Mesenteric fat pad (tissue), 1 donor: ENCODE results near the gene RPUSD4. TPM values are rescaled to one million over a fixed set of nuclear protein-coding genes. Genes with fewer than 3 reads are reported as not detected.

Experiments used
- DNase-seq: peaks from one replicate; pipeline ENCODE4 v3.0.0-alpha.2; 2020; ENCODE audit warnings: low spot score
- total RNA-seq: library from RNA; stranded (reverse); fragmentation: NEBNext Ultra II Directional; extraction: Animal tissue kit (Norgen Biotek cat#: 25700); gene quantifications from one replicate; pipeline ENCODE4 v1.2.1, GENCODE V29; 2021
- donor health status: DM: yes; HTN: yes; CAD: no.

RPUSD4 gene
- total RNA-seq, 1 donor from 2014 or later = 24.2 TPM

DNA sequence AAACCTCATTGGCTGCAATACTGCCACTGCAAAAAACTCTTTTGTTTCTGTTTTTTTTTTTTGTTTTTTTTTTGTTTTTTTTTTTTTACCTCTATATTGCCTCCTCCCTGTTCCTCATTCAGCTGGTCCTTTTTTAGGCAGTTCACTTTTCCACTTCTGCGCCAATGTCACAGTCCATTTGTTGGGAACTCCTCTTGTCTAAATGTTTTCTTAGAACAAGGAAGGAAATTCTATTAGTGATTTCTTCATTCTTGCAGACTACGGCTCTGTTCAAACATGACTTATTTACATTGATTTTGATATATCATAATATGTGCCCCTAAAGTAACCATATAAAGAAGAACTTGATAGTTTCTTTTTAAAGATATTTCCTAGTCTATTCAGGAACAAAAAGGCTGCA lies 3.0 kb upstream of the RPUSD4 start:
- no peak for DNase-seq

DNA sequence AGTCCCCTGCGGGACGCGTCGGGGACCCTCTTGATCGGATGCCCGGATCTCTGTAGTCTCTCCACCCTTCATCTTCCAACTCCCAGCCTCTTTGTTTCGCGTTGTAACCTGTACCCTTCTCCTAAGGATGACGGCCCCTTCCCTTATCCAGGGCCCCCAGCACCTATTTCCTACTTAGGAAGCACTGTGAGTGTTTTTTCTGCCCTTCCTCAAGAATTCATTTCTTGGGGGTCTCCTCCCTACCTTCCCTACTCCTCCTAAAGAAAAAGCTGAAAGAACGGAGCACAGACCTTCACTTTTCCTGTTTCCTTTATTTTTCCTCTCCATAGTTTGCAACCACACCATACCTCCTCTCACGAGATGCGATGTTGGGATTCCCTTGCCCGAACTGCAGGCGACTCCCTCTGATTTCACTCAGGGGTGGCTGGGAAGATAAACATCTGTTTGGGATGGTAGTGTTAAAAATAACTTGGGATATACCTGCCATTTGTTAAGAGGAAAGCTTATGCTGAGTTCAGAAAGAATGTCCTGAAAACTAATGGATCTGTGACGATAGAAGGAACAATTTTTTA lies 725 bp upstream of the RPUSD4 start:
- DNase-seq = no peak

DNA sequence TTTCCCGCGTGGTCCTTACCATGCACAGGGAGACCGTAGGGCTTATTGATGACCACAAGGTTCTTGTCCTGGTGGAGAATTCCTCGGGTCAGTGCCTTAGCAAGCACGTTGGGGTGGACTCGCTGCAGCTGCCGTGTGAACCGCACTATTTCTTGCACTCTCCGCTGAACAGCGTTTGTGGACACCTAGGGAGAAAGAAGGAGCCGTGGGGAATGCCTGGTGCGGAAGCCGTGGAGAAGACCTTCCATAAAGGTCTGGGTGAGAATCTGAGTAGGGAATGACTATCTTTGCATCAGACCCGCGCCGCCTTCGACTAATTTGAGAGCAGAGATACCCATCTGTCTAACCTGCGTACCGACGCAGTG lies 597 bp downstream of the RPUSD4 start:
- DNase-seq = no peak

DNA sequence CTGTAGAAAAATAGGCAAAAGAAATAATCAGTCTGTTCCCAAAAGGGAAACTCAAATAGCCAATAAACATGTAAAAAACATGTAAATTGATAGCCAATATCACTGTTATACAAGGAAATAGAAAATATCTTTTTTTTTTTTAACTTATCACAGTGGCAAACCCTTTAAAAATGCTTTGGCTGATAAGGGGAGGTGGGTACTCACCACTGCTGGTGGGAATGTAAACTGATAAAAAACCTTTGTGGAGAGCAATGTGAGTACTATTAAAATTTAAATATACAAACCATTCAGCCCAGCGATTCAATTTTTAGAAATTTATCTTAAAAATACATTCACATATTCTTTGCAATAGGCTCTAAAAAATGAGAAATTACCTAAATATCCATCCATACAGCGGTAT lies 3.6 kb downstream of the RPUSD4 start:
- DNase-seq = no peak

DNA sequence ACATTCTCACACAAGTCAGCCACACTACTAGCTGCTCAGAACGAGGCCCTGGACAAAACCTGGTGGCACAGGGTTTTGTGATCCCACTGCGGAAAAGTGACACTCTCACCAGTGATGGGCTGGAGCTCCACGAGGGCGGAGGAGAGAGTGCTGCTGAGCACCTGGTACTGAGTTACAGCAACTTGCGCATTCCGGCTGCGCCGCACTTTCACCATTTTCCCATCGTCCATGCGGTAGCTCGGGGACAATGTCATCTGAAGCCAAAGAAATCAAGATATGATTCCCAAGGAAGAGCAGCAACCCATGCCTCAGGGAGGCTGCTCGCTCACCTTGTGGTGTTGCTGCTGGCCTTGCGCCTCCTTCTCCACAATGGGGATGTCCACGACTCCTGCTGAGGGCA lies 6.1 kb downstream of the RPUSD4 start:
- no peak for DNase-seq

DNA sequence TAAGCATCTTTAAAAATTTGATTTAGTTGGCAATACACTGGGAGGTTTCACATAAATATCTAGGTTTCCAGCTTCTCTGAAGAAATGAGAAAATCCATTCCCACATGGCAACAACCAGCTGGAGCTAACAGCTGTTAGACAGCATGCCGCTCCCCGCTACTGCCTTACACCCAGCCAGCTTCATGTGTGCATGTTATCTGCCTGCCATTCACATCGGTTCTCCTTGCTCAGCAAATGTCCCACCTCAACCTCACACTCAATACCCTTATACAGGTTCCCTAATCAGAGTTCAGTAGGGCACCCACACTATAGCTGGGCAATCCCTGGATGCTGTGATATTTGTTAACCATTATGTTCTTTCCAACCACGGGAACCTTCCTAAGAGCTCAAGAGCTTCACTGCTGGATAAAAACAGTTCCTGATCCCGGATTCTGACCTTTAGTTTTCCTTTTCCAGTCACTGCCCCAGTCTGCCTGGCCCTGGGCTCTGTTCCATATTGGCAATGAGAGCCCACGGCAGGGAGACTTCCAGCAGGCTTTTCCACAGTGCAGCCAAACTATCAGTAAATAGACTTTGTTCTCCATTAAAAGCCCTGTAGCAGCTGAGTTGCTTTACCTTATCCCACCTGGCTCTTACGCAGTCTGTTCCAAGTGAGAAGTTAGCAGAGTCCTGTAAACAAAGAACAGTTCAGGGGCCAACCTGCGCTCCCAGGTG lies 8.6 kb downstream of the RPUSD4 start:
- no peak for DNase-seq

DNA sequence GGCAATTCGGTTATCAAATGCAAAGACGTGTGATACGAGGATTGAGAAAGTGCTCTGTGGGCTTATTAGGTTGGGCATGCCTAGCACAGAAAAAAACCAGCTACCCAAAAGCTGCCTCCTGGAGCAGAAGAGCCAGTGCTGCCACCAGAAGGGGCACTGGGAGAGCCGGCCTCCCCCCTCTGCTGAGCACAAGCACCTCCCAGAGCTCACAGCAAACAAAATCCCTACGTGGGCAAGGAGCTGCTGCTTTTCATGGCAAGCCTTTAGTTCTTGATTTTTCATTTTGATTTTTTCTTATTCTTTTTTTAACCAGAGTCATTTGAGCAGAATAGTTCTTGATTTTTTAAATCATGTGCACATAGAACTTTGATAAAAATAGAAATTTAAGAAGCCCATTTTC lies 12.8 kb downstream of the RPUSD4 start:
- no peak for DNase-seq

DNA sequence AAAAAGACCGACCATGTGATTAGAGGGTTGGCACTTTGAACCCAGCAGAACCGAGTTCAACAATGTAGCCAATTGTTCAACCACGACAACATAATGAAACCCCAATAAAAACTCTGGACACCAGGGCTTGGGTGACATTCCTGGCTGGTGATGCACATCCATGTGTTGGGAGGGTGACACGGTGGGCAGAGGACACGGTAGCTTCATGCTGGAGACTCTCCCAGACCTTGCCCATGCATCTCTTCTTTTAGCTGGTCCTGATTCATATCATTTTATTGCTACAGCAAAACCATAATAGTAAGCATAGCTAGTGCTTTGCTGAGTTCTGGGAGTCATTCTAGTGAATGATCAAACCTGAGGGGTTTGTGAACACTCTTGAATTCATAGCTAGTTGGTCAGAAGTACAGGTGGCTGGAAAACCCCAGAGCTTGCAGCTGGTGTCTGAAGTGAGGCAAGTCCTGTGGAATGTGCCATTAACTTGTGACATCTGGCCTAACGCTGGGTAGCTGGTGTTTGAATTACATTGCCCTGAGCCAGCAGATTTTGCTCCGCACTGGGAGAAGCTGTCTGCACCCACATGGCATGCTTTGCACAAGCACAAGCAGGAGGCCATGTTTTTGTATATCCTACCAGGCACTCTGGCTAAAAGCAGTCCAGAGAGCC lies 14.0 kb downstream of the RPUSD4 start:
- no peak for DNase-seq

DNA sequence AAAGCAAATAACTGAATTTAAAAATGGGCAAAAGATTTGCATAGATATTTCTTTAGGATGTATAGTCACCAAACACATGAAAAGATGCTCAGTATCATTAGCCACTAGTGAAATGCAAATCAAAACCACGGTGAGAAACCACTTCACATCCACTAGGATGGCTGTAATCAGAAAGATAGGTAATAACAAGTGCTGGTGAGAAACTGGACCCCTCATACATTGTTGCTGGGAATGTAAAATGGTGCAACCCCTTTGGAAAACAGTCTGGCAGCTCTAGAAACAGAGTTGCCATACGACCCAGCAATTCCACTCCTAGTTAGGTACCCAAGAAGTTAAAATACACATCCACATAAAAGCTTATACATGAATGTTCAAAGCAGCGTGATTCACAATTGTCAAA lies 16.3 kb downstream of the RPUSD4 start:
- DNase-seq = no peak

DNA sequence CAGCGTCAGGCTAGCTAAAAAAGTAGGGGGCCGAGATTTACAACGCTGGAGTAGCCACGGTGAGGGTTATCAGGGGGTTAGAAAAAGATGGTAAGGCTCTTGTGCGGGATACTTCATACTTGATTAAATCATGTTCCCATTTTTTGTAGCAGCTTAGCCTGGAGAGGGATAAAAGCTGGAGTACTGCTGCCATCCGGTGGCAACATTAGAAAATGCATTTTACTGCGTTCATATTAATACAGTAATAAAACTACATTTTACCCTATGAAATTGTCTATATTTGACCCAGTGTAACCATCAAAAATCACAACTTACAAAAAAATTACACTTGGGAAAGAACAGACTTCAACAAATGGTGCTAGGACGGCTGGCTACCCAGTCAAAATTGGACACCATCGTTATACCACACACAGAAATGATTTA lies 17.3 kb downstream of the RPUSD4 start:
- no peak for DNase-seq

DNA sequence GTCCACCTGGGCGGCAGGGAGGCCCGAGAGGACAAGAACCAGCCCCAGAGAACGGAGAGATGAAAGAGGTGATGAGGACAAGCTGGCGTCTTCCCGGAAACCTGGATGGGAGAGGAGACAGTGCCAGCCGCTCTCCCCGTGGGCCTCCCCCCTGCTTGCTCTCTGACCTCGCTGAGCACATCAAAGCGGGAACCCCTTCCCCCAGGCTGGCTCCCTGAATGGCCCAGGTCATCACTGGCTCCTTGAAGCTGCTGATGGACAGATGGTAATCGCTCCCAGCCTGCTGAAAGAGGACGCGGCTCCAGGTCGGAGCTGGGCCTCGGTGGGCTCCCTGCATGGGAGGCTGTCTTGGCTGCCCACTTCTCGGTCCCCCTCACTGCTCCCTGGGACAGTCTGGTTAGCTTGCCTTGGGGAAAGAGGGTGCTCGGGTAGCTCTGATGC lies 18.4 kb downstream of the RPUSD4 start:
- no peak for DNase-seq

DNA sequence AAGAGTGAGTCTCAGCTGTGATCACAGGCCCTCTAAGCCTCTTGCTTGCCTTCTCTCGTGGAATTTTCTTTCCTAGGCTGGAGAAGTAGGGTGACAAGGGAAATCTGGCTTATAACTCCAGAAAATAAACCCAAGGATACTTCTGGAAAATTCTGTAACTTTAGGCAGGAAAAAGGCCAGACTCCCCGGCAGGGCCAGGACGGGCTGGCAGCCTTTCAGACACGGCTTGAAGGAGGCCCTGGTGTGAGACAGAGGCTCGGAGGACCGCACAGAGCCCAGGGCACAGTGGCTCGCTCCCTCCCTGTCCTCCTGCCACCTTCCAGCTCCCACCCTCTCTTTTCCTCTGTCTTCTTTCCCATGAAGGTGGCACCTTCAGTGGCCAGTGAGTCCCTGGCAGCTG lies 19.1 kb downstream of the RPUSD4 start:
- DNase-seq = no peak

DNA sequence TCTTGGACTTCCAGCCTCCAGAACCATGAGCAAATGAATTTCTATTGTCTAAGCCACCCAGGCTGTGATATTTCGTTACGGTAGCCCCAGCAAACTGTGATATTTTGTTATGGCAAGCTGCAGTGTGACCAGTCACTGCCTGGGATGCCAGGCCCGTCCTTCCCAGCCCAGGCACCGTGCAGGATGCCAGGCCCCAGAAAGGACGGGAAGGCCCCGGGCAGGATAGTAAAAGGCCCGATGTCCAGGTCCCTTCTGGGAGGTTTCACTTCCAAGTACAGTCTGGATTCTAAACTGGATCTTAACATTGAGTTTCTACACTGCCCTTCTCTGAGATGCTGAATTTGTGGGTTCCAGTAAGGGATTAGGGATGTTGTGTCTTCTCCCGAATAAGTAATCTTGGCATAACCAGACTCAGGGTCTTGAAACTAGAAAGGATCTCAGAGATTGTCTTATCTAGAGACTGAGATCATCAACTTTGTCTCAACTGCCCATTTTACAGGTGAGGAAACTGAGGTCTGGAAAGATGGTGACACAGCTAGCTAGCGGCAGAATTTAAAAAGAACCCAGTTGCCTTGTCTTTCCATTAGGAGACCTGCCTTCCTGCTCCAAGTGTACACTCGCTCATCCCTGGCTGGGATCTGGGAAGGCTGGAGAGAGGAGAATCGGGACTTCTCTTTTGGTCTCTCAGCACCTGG lies 19.9 kb downstream of the RPUSD4 start:
- DNase-seq = no peak

DNA sequence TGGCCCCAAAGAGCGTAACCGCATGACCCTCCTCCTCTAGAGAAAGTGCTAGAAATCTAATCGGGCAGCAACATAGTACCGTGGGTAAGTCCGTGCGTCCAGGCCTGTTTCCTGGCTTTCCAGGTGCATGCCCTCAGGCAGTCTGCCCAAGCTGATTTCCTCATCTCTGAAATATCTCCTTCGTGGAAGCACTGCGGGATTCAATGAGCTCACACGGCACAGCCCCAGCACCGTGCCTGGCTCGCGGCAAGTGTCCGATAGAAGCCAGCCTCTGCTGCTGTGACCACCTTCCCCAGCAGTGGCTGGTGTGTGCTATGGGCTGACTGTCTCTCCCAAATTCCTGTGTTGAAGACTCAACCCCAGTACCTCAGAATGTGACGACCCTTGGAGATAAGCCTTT lies 20.7 kb downstream of the RPUSD4 start:
- DNase-seq = no peak

DNA sequence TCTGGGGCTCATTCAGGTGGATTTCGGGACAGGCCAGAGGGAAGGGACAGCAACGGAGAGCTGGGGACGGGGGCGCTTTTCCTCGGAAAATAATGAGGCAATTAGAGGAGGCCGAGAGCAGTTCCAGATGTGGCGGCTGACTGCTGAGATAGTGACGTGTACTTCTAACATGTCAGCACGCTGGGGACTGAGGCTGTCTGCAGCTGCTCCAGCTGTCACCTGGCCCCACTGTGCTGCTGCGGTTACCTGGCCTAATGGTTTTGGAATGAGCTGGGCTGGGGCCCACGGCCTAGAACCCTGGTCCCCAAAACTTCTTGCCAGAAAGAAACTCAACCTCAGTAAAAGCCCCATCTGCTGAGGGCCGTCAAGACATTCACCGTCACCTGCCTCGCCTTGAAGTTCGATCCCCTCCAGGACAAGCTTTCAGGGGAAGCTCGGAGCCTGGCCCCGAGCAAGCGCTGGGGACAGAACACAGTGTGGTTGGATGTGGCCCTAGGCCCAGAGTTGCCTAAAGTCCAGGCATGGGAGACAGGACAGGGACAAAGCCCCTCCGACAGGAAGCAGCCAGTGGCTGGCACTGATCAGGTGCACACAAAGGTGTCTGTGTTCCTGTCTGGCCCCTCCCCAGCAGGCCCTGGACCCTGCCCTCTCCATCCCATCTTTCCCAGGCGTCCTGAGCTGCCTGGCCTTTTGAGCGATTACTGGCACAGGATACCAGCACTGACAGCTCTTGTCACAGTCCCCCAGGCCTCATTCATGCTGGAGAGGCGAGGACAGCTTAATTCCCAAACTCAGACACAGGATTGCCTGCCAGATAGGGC lies 22.1 kb downstream of the RPUSD4 start:
- no peak for DNase-seq

DNA sequence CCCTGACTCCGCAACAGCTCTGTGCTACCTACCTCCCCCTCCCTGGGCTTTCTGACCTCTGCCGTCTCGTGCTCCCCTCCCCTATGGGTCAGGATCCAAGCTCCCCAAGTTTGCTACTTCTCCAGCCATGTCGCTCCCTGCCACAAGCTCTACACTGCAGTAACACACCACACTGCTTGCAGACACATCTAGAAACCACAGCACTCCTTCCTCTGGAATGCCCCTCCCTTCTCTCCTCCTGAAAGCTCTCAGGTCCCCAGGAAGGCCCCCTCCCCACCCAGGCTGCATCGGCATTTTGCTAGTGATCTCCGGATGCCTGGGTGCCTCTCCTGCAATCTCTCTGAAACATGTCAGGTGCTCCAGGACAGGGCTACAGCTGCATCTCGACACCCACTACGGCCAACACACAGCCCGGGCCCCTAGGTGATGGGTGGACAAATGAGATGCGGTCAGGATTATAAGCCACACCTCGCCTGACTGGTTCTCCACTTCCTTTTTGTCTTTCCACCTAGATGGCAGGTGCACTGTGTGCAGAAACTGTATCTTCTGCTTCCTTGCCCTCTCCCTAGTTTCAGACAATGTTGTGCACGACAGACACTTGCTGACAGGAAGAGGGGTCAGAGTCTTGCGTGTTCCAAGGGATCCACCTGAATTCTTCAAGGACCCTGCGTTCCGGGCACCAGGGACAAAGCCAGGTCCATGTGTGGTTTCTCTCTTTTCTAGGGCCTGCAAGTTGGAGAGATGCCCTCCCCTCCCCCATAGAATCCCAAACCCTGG lies 22.9 kb downstream of the RPUSD4 start:
- DNase-seq = no peak

DNA sequence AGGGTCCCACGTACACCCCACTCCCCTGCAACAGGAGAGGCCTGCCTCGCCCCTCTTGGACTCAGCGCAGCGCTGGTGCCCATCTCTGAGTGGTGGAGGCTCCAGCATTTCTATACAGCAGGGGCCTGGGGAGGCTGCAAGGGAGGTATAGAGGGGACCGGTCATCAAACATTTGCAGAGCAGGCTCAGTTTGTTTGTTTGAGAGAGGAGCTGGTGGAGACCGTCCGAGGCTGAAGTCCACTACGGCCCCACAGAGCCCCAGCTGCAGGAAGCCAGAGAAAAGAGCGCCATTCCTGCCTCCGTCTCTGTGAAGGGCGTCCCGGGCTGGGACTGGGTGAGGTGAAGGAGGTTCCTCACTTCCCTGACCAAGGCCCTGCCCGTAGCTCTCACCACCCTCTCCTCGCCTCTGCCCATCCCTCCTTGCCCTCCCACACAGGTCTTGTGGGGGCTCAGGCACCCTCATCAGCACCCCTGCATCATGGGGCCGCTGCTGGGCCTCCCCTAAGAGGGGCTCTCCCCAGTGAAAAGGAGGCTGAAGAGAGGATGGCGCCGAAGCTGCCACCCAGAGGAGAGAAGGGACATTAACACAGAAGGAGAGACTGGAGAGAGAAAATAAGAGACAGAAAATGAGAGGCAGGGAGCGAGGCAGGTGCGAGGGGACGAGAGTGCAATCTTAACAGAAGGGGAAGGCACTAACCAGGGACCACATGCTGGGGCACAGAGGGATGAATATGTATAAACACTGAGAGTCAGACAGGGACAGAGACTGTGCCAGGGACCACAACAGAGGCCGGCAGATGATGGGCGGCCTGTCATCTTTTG lies 24.5 kb downstream of the RPUSD4 start:
- no peak for DNase-seq

DNA sequence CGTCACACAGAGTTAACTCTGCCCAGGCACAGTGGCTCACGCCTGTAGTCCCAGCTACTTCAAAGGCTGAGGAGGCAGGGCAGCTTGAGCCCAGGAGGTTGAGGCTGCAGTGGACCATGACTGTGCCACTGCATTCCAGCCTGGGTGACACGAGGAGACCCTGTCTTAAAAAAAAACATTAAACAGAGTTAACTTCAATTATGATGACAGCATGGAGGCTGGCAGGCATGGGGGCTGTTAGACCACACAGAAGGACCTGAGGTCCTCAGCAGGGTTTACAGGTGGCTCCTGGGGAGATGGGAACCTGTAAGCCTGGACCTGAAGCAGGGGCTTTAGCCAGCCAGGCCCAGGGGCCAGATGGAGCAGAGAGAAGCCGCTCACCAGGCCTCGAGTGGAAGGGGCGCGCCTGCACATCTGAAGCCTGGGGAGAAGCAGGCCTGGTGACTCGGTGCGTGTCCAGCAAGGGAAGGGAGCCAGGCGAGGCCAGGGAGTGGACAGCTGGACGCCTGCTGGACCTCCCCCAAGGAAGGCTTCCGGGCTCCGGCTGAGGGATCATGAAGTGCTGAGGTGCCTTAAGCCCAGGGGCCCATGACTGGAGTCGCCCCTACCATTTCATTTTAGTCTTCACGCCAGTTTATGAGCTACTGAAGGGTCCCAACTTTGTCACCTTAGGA lies 25.3 kb downstream of the RPUSD4 start:
- DNase-seq = no peak
